GM23248 (cell line): ENCODE measurements around the gene CHTF18. TPM values are rescaled to one million over a fixed set of nuclear protein-coding genes. Genes with fewer than 3 reads are reported as not detected.
A peak's percentile ranks its signal among the peaks of the same experiment; 100 is the strongest.

ENCODE experiments used
- DNase-seq: peaks from one replicate; pipeline ENCODE4 v3.0.0-alpha.2; 2015
- H2AFZ ChIP-seq: fragments of 200-600 bp; sonication (generic); 2 replicates; pipeline ENCODE4 v1.6.1; 2016; ENCODE audit warnings: antibody characterized with exemption
- H3F3A ChIP-seq: fragments of 200-600 bp; sonication (generic); 2 replicates; pipeline ENCODE4 v1.6.1; 2016; ENCODE audit warnings: mild to moderate bottlenecking, antibody characterized with exemption, mixed run types; ENCODE audit not compliant: insufficient read depth
- H3K27ac ChIP-seq: fragments of 200-600 bp; sonication (generic); 2 replicates; pipeline ENCODE4 v1.5.1; 2016; ENCODE audit warnings: mild to moderate bottlenecking
- H3K27me3 ChIP-seq: fragments of 200-600 bp; sonication (generic); replicated peaks from 2 replicates; pipeline ENCODE4 v1.6.1; 2016; ENCODE audit warnings: mild to moderate bottlenecking; ENCODE audit not compliant: insufficient read depth
- H3K36me3 ChIP-seq: fragments of 200-600 bp; sonication (generic); 2 replicates; pipeline ENCODE4 v1.6.1; 2016; ENCODE audit warnings: low read depth, mild to moderate bottlenecking
- H3K4me1 ChIP-seq: fragments of 200-600 bp; sonication (generic); 2 replicates; pipeline ENCODE4 v1.6.1; 2016; ENCODE audit warnings: mild to moderate bottlenecking; ENCODE audit not compliant: insufficient read depth
- H3K4me2 ChIP-seq: fragments of 200-600 bp; sonication (generic); one replicate; pipeline ENCODE4 v1.6.1; 2016; ENCODE audit warnings: mild to moderate bottlenecking; ENCODE audit not compliant: unreplicated experiment
- H3K4me3 ChIP-seq: fragments of 200-600 bp; sonication (generic); 2 replicates; pipeline ENCODE4 v1.5.1; 2016; ENCODE audit warnings: mild to moderate bottlenecking
- H3K79me2 ChIP-seq: fragments of 200-600 bp; sonication (generic); 2 replicates; pipeline ENCODE4 v1.6.1; 2016; ENCODE audit warnings: mild to moderate bottlenecking; ENCODE audit not compliant: insufficient read depth
- H3K9ac ChIP-seq: fragments of 200-600 bp; sonication (generic); 2 replicates; pipeline ENCODE4 v1.6.1; 2016; ENCODE audit warnings: mild to moderate bottlenecking
- H3K9me2 ChIP-seq: fragments of 200-600 bp; sonication (generic); 2 replicates; pipeline ENCODE4 v1.6.1; 2016; ENCODE audit warnings: mixed run types, mild to moderate bottlenecking, moderate library complexity; ENCODE audit not compliant: insufficient read depth
- H3K9me3 ChIP-seq: fragments of 200-600 bp; sonication (generic); one replicate; pipeline ENCODE4 v1.6.1; 2017; ENCODE audit warnings: low read depth
- H4K20me1 ChIP-seq: fragments of 200-600 bp; sonication (generic); 2 replicates; pipeline ENCODE4 v1.6.0; 2016; ENCODE audit not compliant: insufficient read depth
- EZH2 ChIP-seq: fragments of 200-600 bp; sonication (generic); IDR thresholded peaks from 2 replicates; pipeline ENCODE4 v1.6.1; 2018; ENCODE audit warnings: antibody characterized with exemption, mild to moderate bottlenecking; ENCODE audit not compliant: insufficient read depth, poor library complexity, severe bottlenecking
- EZH2phosphoT487 ChIP-seq: fragments of 200-600 bp; sonication (generic); IDR thresholded peaks from 2 replicates; pipeline ENCODE4 v1.6.1; 2018; ENCODE audit warnings: antibody characterized with exemption, moderate library complexity, mild to moderate bottlenecking, low read depth; ENCODE audit not compliant: insufficient read depth
- WGBS, 2 experiments: methylation state at CpG; one replicate each; pipeline ENCODE4 v1.1.6; 2015 to 2017; ENCODE audit warnings: low lambda C conversion rate in 2 of 2, low coverage in 1 of 2; ENCODE audit errors: missing lambda C conversion rate in 2 of 2; 5-methylcytosine and 5-hydroxymethylcytosine counted together
- in situ Hi-C: fragments of 300-500 bp; cut with MboI; formaldehyde crosslinking; loops from 2 replicates; pipeline ENCODE4 v1.15.0; 2020
- polyA plus RNA-seq: library from polyadenylated mRNA; unstranded; fragments of >200 nt; fragmentation: Nextera tagmentation; extraction: Ambion mirVana; gene quantifications from 2 replicates; pipeline ENCODE4 v1.2.1, GENCODE V29; 2016
- total RNA-seq: library from RNA; depleted of rRNA; stranded (reverse); fragments of >200 nt; shearing (Covaris generic); gene quantifications from 2 replicates; pipeline ENCODE4 v1.2.3, GENCODE V29; 2014

Gene CHTF18
- total and polyA plus RNA-seq, 2 experiments from 2014 or later = 8.8 to 13.1 TPM

GRCh38 chr16:777826-778225, 10.6 kb upstream of the CHTF18 start:
- DNase-seq = peak; percentile 41
- in situ Hi-C loops = no loop called here
- Histone ChIP-seq H3K27ac (no peak overlapping the region), H3K9ac (no peak overlapping the region), H3K27me3 (no peaks in the 10 kb centered on the region), H3K9me3 (no peaks in the 10 kb centered on the region), H3K4me3 (no peak overlapping the region), H2AFZ (peak overlapping the region; percentile 47), H3K4me2 (peak overlapping the region; percentile 53), H3K4me1 (no peaks in the 10 kb centered on the region; the same call in 1 of the 2 replicates), H4K20me1 (no peaks in the 10 kb centered on the region), H3K36me3 (no peaks in the 10 kb centered on the region), H3K9me2 (no peaks in the 10 kb centered on the region), H3F3A (no peaks in the 10 kb centered on the region), H3K79me2 (no peaks in the 10 kb centered on the region)
- 17 to 19% methylated on average over 16 of the region's 16 CpGs for WGBS, 2 experiments
- TF ChIP-seq EZH2phosphoT487 = no peak
- TF ChIP-seq EZH2 = no peak

- no peak overlapping the region for H3K9ac ChIP-seq
- no peaks in the 10 kb centered on the region; the same call in 1 of the 2 replicates for H3K4me1 ChIP-seq
- H3K4me3 ChIP-seq = no peak overlapping the region
- no peak overlapping the region for H2AFZ ChIP-seq
- H3K79me2 ChIP-seq = no peaks in the 10 kb centered on the region
- DNase-seq = no peak
- no peaks in the 10 kb centered on the region for H4K20me1 ChIP-seq
- H3F3A ChIP-seq = no peaks in the 10 kb centered on the region
- no peak overlapping the region for H3K27ac ChIP-seq
- WGBS, 2 experiments = 52 to 58% methylated on average over 11 of the region's 11 CpGs
- H3K36me3 ChIP-seq = no peaks in the 10 kb centered on the region
- in situ Hi-C loops = no loop called here
- no peak for TF ChIP-seq EZH2phosphoT487
- TF ChIP-seq EZH2 = no peak
- no peaks in the 10 kb centered on the region for H3K9me2 ChIP-seq
- no peak overlapping the region for H3K4me2 ChIP-seq
- H3K9me3 ChIP-seq = no peaks in the 10 kb centered on the region
- H3K27me3 ChIP-seq = no peaks in the 10 kb centered on the region
These were observed 10.0 kb upstream of the CHTF18 start for GRCh38 chr16:778447-778846.

GRCh38 chr16:778909-779527, 9.4 kb upstream of the CHTF18 start:
- Histone ChIP-seq H3K9me3 (no peaks in the 10 kb centered on the region), H3K27ac (no peak overlapping the region), H3K79me2 (no peaks in the 10 kb centered on the region), H3F3A (no peaks in the 10 kb centered on the region), H3K27me3 (no peaks in the 10 kb centered on the region), H3K9me2 (no peaks in the 10 kb centered on the region), H3K4me3 (no peak overlapping the region), H3K9ac (no peak overlapping the region), H3K4me2 (no peak overlapping the region), H3K36me3 (no peaks in the 10 kb centered on the region), H2AFZ (no peak overlapping the region), H3K4me1 (no peaks in the 10 kb centered on the region; the same call in 1 of the 2 replicates), H4K20me1 (no peaks in the 10 kb centered on the region)
- DNase-seq = no peak
- WGBS, 2 experiments = 93 to 94% methylated on average over 5 to 6 of the region's 6 CpGs
- TF ChIP-seq EZH2 = no peak
- no peak for TF ChIP-seq EZH2phosphoT487
- in situ Hi-C loops = no loop called here

- Histone ChIP-seq H3K27ac (no peak overlapping the region), H3K9me3 (no peaks in the 10 kb centered on the region), H3K4me3 (no peak overlapping the region), H3F3A (no peaks in the 10 kb centered on the region), H3K36me3 (no peaks in the 10 kb centered on the region), H3K27me3 (no peaks in the 10 kb centered on the region), H3K4me2 (no peak overlapping the region), H3K9ac (no peak overlapping the region), H4K20me1 (no peaks in the 10 kb centered on the region), H3K4me1 (no peaks in the 10 kb centered on the region; the same call in 1 of the 2 replicates), H3K79me2 (no peaks in the 10 kb centered on the region), H3K9me2 (no peaks in the 10 kb centered on the region), H2AFZ (no peak overlapping the region)
- in situ Hi-C loops = no loop called here
- DNase-seq = no peak
- no peak for TF ChIP-seq EZH2
- TF ChIP-seq EZH2phosphoT487 = no peak
- 64 to 66% methylated on average over 8 to 12 of the region's 13 CpGs for WGBS, 2 experiments
These were observed 8.9 kb upstream of the CHTF18 start for GRCh38 chr16:779561-779960.

- Histone ChIP-seq H3K4me2 (no peak overlapping the region), H3K79me2 (no peaks in the 10 kb centered on the region), H3K9ac (no peak overlapping the region), H3K36me3 (no peaks in the 10 kb centered on the region), H3K9me2 (no peaks in the 10 kb centered on the region), H3K27me3 (no peaks in the 10 kb centered on the region), H4K20me1 (no peaks in the 10 kb centered on the region), H3K27ac (no peak overlapping the region), H3K4me1 (no peaks in the 10 kb centered on the region; the same call in 1 of the 2 replicates), H3K9me3 (no peaks in the 10 kb centered on the region), H2AFZ (no peak overlapping the region), H3K4me3 (no peak overlapping the region), H3F3A (no peaks in the 10 kb centered on the region)
- 68 to 70% methylated on average over 16 of the region's 16 CpGs for WGBS, 2 experiments
- no peak for DNase-seq
- TF ChIP-seq EZH2phosphoT487 = no peak
- no peak for TF ChIP-seq EZH2
- in situ Hi-C loops = no loop called here
These were observed 8.1 kb upstream of the CHTF18 start for GRCh38 chr16:780296-780695.
